Measurements from ENCODE around the gene MORC3.

Gene MORC3

GRCh38 chr21:36415375-36415774 is 95.4 kb downstream of the MORC3 start:
- DNase-seq (ENCODE audit: low read depth, low spot score) = no peak
- no peak overlapping the region for H3K4me3 ChIP-seq (ENCODE audit: insufficient read length, low read depth)
- no peaks in the 10 kb centered on the region for H3K27me3 ChIP-seq (ENCODE audit: insufficient read depth, insufficient read length)
- TF ChIP-seq YY1 (IDR thresholded peaks at IDR 0.05; ENCODE audit: insufficient read depth, insufficient read length) = no peak
- no peak for TF ChIP-seq ZNF274 (IDR thresholded peaks at IDR 0.05; ENCODE audit: low read depth, low read length)
- TF ChIP-seq SUZ12 (IDR thresholded peaks at IDR 0.05; ENCODE audit: extremely low read depth, insufficient read depth, insufficient read length) = no peak
- peaks cover 72% of the 10 kb centered on the region for H3K36me3 ChIP-seq (ENCODE audit: insufficient read depth, insufficient read length, low read length)
- peaks cover 6% of the 10 kb centered on the region for H3K4me1 ChIP-seq (ENCODE audit: insufficient read depth, insufficient read length)
- no peaks in the 10 kb centered on the region for H3K9me3 ChIP-seq (ENCODE audit: insufficient read depth, low read length)
- H3K9ac ChIP-seq (ENCODE audit: insufficient read length, low read depth) = no peak overlapping the region

- Histone ChIP-seq H3K36me3 (ENCODE audit: insufficient read depth, insufficient read length, low read length) (peaks cover 39% of the 10 kb centered on the region), H3K27me3 (ENCODE audit: insufficient read depth, insufficient read length) (no peaks in the 10 kb centered on the region), H3K4me1 (ENCODE audit: insufficient read depth, insufficient read length) (peaks cover 20% of the 10 kb centered on the region), H3K9ac (ENCODE audit: insufficient read length, low read depth) (no peak overlapping the region), H3K9me3 (ENCODE audit: insufficient read depth, low read length) (no peaks in the 10 kb centered on the region), H3K4me3 (ENCODE audit: insufficient read length, low read depth) (no peak overlapping the region)
- no peak for DNase-seq (ENCODE audit: low read depth, low spot score)
- TF ChIP-seq YY1 (IDR thresholded peaks at IDR 0.05; ENCODE audit: insufficient read depth, insufficient read length) (no peak), ZNF274 (IDR thresholded peaks at IDR 0.05; ENCODE audit: low read depth, low read length) (no peak), SUZ12 (IDR thresholded peaks at IDR 0.05; ENCODE audit: extremely low read depth, insufficient read depth, insufficient read length) (no peak)
Measured at GRCh38 chr21:36419241-36419640, 99.2 kb downstream of the MORC3 start.

- H3K27me3 ChIP-seq (ENCODE audit: insufficient read depth, insufficient read length) = no peaks in the 10 kb centered on the region
- H3K36me3 ChIP-seq (ENCODE audit: insufficient read depth, insufficient read length, low read length) = peaks cover 32% of the 10 kb centered on the region
- no peaks in the 10 kb centered on the region for H3K9me3 ChIP-seq (ENCODE audit: insufficient read depth, low read length)
- DNase-seq (ENCODE audit: low read depth, low spot score) = peak; percentile 96
- H3K4me3 ChIP-seq (ENCODE audit: insufficient read length, low read depth) = no peak overlapping the region
- H3K4me1 ChIP-seq (ENCODE audit: insufficient read depth, insufficient read length) = peaks cover 22% of the 10 kb centered on the region
- no peak overlapping the region for H3K9ac ChIP-seq (ENCODE audit: insufficient read length, low read depth)
- TF ChIP-seq ZNF274 (IDR thresholded peaks at IDR 0.05; ENCODE audit: low read depth, low read length) (no peak), SUZ12 (IDR thresholded peaks at IDR 0.05; ENCODE audit: extremely low read depth, insufficient read depth, insufficient read length) (no peak), YY1 (IDR thresholded peaks at IDR 0.05; ENCODE audit: insufficient read depth, insufficient read length) (no peak)
Measured at GRCh38 chr21:36419996-36420395, 100.0 kb downstream of the MORC3 start.

- Histone ChIP-seq H3K9me3 (ENCODE audit: insufficient read depth, low read length) (no peaks in the 10 kb centered on the region), H3K27me3 (ENCODE audit: insufficient read depth, insufficient read length) (no peaks in the 10 kb centered on the region), H3K4me1 (ENCODE audit: insufficient read depth, insufficient read length) (peaks cover 26% of the 10 kb centered on the region), H3K4me3 (ENCODE audit: insufficient read length, low read depth) (no peak overlapping the region), H3K36me3 (ENCODE audit: insufficient read depth, insufficient read length, low read length) (peaks cover 25% of the 10 kb centered on the region), H3K9ac (ENCODE audit: insufficient read length, low read depth) (no peak overlapping the region)
- DNase-seq (ENCODE audit: low read depth, low spot score) = no peak
- TF ChIP-seq SUZ12 (IDR thresholded peaks at IDR 0.05; ENCODE audit: extremely low read depth, insufficient read depth, insufficient read length) (no peak), ZNF274 (IDR thresholded peaks at IDR 0.05; ENCODE audit: low read depth, low read length) (no peak), YY1 (IDR thresholded peaks at IDR 0.05; ENCODE audit: insufficient read depth, insufficient read length) (no peak)
Measured at GRCh38 chr21:36420571-36421339, 100.8 kb downstream of the MORC3 start.

DNA sequence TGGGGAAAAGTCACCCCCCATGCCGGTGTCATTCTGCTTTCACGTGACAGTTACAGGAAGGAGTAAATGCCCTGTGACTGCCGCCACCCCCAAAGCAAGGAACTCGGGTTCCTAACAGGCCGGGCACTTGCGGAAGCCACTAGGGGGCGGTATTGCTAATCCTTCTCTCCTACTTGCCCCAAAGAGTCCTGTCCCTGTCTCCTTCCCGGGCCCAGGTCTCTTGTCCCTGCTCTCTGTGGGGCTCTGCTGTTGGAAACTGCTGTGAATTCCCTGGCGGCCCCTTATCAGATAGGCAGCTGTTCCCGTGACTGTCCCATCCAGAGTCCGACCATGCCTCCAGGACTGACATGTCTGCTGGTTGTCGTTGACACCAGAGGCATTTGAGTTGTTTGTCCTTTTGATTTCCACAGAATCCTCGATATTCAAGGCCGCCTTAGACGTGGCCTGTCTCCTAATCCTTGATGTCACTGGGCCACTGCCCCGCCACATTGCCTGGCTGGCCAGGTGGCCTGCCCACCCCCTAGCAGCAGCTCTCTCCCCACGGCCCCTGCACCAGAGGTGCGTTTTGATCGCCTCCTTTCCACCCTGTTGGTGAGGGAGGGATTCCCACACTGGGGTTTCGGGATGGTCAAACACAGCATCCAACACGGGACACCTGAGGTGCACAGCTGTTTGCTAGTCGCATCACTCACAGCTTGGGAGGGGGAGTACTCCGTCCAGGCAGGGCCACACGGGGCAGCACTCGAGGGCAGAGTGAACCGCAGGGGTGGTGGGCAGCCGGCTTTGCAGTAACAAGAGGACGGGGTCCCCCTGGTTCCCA is 102.5 kb downstream of the MORC3 start:
- H3K4me1 ChIP-seq (ENCODE audit: insufficient read depth, insufficient read length) = peaks cover 26% of the 10 kb centered on the region
- H3K27me3 ChIP-seq (ENCODE audit: insufficient read depth, insufficient read length) = no peaks in the 10 kb centered on the region
- H3K9me3 ChIP-seq (ENCODE audit: insufficient read depth, low read length) = no peaks in the 10 kb centered on the region
- TF ChIP-seq ZNF274 (IDR thresholded peaks at IDR 0.05; ENCODE audit: low read depth, low read length) = no peak
- no peak for TF ChIP-seq YY1 (IDR thresholded peaks at IDR 0.05; ENCODE audit: insufficient read depth, insufficient read length)
- no peak for TF ChIP-seq SUZ12 (IDR thresholded peaks at IDR 0.05; ENCODE audit: extremely low read depth, insufficient read depth, insufficient read length)
- no peak overlapping the region for H3K4me3 ChIP-seq (ENCODE audit: insufficient read length, low read depth)
- peak; percentile 88 for DNase-seq (ENCODE audit: low read depth, low spot score)
- H3K36me3 ChIP-seq (ENCODE audit: insufficient read depth, insufficient read length, low read length) = peaks cover 16% of the 10 kb centered on the region
- H3K9ac ChIP-seq (ENCODE audit: insufficient read length, low read depth) = peak overlapping the region; percentile 51

- no peaks in the 10 kb centered on the region for H3K27me3 ChIP-seq (ENCODE audit: insufficient read depth, insufficient read length)
- peaks cover 30% of the 10 kb centered on the region for H3K4me1 ChIP-seq (ENCODE audit: insufficient read depth, insufficient read length)
- TF ChIP-seq YY1 (IDR thresholded peaks at IDR 0.05; ENCODE audit: insufficient read depth, insufficient read length) = no peak
- TF ChIP-seq SUZ12 (IDR thresholded peaks at IDR 0.05; ENCODE audit: extremely low read depth, insufficient read depth, insufficient read length) = no peak
- TF ChIP-seq ZNF274 (IDR thresholded peaks at IDR 0.05; ENCODE audit: low read depth, low read length) = no peak
- no peak for DNase-seq (ENCODE audit: low read depth, low spot score)
- peaks cover 9% of the 10 kb centered on the region for H3K36me3 ChIP-seq (ENCODE audit: insufficient read depth, insufficient read length, low read length)
- H3K9me3 ChIP-seq (ENCODE audit: insufficient read depth, low read length) = no peaks in the 10 kb centered on the region
- no peak overlapping the region for H3K9ac ChIP-seq (ENCODE audit: insufficient read length, low read depth)
- H3K4me3 ChIP-seq (ENCODE audit: insufficient read length, low read depth) = no peak overlapping the region
Measured at GRCh38 chr21:36423771-36424433, 103.9 kb downstream of the MORC3 start.
